Measurements from ENCODE around the gene CNOT9.

The CNOT9 gene

DNA sequence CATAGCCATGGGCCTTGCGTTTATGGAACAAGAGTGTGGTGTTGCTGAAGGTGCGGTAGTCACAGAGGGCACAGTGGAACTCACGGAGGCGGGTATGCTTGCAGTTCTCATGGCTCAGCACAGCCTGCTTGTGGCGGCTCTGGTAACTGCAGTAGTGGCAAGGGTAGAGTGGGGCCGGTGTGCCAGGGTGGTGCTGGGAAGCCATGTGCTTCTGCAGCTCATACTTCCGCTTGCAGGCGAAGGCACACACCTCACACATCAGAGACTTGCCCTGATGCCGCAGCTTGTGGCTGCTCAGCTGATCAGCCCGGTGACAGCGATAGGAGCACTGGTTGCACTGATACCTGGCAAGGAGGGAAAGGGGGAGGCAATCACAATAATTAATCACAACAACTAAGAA lies 76.1 kb downstream of the CNOT9 start:
- DNase-seq (ENCODE audit: low read depth in 2 of 2): no peak

DNA sequence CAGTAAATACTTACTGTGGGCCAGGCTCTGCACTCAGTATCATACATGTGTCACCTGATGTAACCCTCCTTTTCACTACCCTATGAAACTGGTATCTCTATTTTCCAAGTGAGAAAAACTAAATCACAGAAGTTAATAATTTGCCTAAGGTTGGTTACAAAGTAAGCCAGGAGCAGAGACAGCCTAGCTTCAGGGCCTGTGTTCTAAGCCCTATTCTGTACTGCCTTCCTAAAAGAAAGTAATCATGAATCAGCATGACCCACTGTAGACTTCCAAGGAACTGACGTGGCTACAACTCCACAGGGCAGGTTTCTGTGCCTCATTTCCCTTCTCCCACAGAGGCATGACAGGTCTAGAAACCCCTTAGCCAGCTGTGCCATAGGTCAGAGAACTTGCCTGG lies 76.5 kb downstream of the CNOT9 start:
- no peak for DNase-seq (ENCODE audit: low read depth in 2 of 2)
